H1 (cell line): Measurements from ENCODE around the gene SERPINE2. TPM values are rescaled to one million over a fixed set of nuclear protein-coding genes. Genes with fewer than 3 reads are reported as not detected.

Source experiments
- CTCF ChIA-PET: fragments of 300-600 bp; sonication (Branson Sonifier 250); formaldehyde crosslinking; loops from one replicate; lab custom pipeline; 2021; ENCODE audit not compliant: partially characterized antibody; lab: Charles Lee
- POLR2A ChIA-PET: fragments of 300-600 bp; sonication (Branson Sonifier 250); formaldehyde crosslinking; loops from one replicate; lab custom pipeline; 2021; ENCODE audit warnings: inconsistent platforms; ENCODE audit not compliant: partially characterized antibody; lab: Charles Lee
- DNase-seq, 2 experiments: peaks; one replicate each; pipeline versions ENCODE4 v3.0.0 to v3.0.0-alpha.2; 2010 to 2022; ENCODE audit warnings: low spot score in 2 of 2, low read depth in 1 of 2, mixed read lengths in 1 of 2
- FAIRE-seq: peaks from 2 replicates; lab custom pipeline; 2011; peaks lifted over from hg19 to GRCh38; lab: Jason Lieb, UNC
- H2AFZ ChIP-seq: 2 replicates; pipeline ENCODE4 v1.8.1; 2012; ENCODE audit warnings: low read length, inconsistent platforms
- H2AK5ac ChIP-seq: 2 replicates; pipeline ENCODE4 v1.6.1; 2013; ENCODE audit warnings: low read depth, low read length
- H2BK120ac ChIP-seq: replicated peaks from 2 replicates; pipeline ENCODE3; 2013; ENCODE audit warnings: low read depth, low read length, inconsistent platforms
- H2BK12ac ChIP-seq: 2 replicates; pipeline ENCODE4 v1.6.1; 2013; ENCODE audit warnings: low read depth, low read length
- H2BK15ac ChIP-seq: 2 replicates; pipeline ENCODE4 v1.6.1; 2013; ENCODE audit warnings: low read length
- H2BK20ac ChIP-seq: 2 replicates; pipeline ENCODE4 v1.6.1; 2013; ENCODE audit warnings: low read length
- H2BK5ac ChIP-seq: 2 replicates; pipeline ENCODE4 v1.6.1; 2013; ENCODE audit warnings: low read depth, low read length
- H3K14ac ChIP-seq: 2 replicates; pipeline ENCODE4 v1.6.1; 2013; ENCODE audit warnings: inconsistent platforms; ENCODE audit not compliant: insufficient read length
- H3K18ac ChIP-seq: 2 replicates; pipeline ENCODE4 v1.6.1; 2013; ENCODE audit warnings: low read length; ENCODE audit errors: extremely low read depth
- H3K23ac ChIP-seq: 2 replicates; pipeline ENCODE4 v1.6.1; 2013; ENCODE audit warnings: inconsistent platforms; ENCODE audit not compliant: insufficient read length
- H3K23me2 ChIP-seq: 2 replicates; pipeline ENCODE4 v1.6.1; 2013; ENCODE audit warnings: low read depth, low read length
- H3K27ac ChIP-seq: 2 replicates; pipeline ENCODE4 v1.6.1; 2011; ENCODE audit warnings: low read depth, low read length, inconsistent platforms
- H3K27me3 ChIP-seq, 4 experiments: replicated peaks in 1 of 4; 1 replicate in 1 of 4; 2 replicates in 3 of 4; pipeline versions ENCODE4 v1.6.1 to v1.8.1; 2011 to 2013; ENCODE audit warnings: low read length in 3 of 4, mild to moderate bottlenecking in 3 of 4, inconsistent platforms in 2 of 4, mixed read lengths in 2 of 4, moderate library complexity in 1 of 4; ENCODE audit not compliant: control insufficient read depth in 3 of 4, insufficient read depth in 3 of 4; ENCODE audit errors: extremely low read depth in 1 of 4
- H3K36me3 ChIP-seq, 4 experiments: 2 replicates each; pipeline versions ENCODE4 v1.6.1 to v1.8.1; 2011 to 2013; ENCODE audit warnings: mild to moderate bottlenecking in 4 of 4, low read length in 3 of 4, moderate library complexity in 2 of 4, control low read depth in 1 of 4, inconsistent platforms in 1 of 4; ENCODE audit not compliant: insufficient read depth in 4 of 4, control insufficient read depth in 2 of 4
- H3K4ac ChIP-seq: replicated peaks from 2 replicates; pipeline ENCODE3; 2013; ENCODE audit warnings: low read length, low read depth, mixed read lengths, inconsistent platforms; ENCODE audit not compliant: insufficient read length
- H3K4me1 ChIP-seq, 4 experiments: replicated peaks in 1 of 4; 1 replicate in 1 of 4; 2 replicates in 3 of 4; pipeline versions ENCODE4 v1.6.1 to v1.8.1; 2011 to 2013; ENCODE audit warnings: low read length in 3 of 4, inconsistent platforms in 2 of 4, mixed read lengths in 1 of 4; ENCODE audit not compliant: insufficient read depth in 4 of 4, control insufficient read depth in 3 of 4
- H3K4me2 ChIP-seq, 2 experiments: 2 replicates each; pipeline versions ENCODE4 v1.6.1 to v1.8.1; 2011 to 2013; ENCODE audit warnings: low read depth in 2 of 2, low read length in 2 of 2, control low read depth in 1 of 2, inconsistent platforms in 1 of 2, mild to moderate bottlenecking in 1 of 2; ENCODE audit not compliant: insufficient read depth in 1 of 2
- H3K4me3 ChIP-seq, 4 experiments: fragments of 200-600, 300-600 bp in 1 of 4; sonication (generic), shearing (Covaris generic), sonication (Bioruptor Twin) in 1 of 4; 2 replicates each; pipeline versions ENCODE4 v1.5.1 to v1.8.1; 2011 to 2016; ENCODE audit warnings: low read length in 4 of 4, low read depth in 3 of 4, control low read depth in 2 of 4, inconsistent platforms in 2 of 4, mild to moderate bottlenecking in 2 of 4, mixed read lengths in 1 of 4, moderate library complexity in 1 of 4; ENCODE audit not compliant: insufficient read depth in 2 of 4; ENCODE audit errors: extremely low read depth in 1 of 4
- H3K56ac ChIP-seq: replicated peaks from 2 replicates; pipeline ENCODE3; 2013; ENCODE audit warnings: low read depth, mild to moderate bottlenecking, mixed read lengths, low read length, inconsistent platforms; ENCODE audit not compliant: insufficient read length
- H3K79me1 ChIP-seq: 2 replicates; pipeline ENCODE4 v1.6.1; 2013; ENCODE audit warnings: low read depth, low read length, control low read depth
- H3K79me2 ChIP-seq, 2 experiments: 2 replicates each; pipeline versions ENCODE4 v1.6.1 to v1.8.1; 2012 to 2013; ENCODE audit warnings: low read length in 2 of 2, mild to moderate bottlenecking in 2 of 2, inconsistent platforms in 1 of 2; ENCODE audit not compliant: insufficient read depth in 2 of 2, control insufficient read depth in 1 of 2
- H3K9ac ChIP-seq, 4 experiments: replicated peaks in 1 of 4; 1 replicate in 1 of 4; 2 replicates in 3 of 4; pipeline versions ENCODE4 v1.6.1 to v1.8.1; 2011 to 2013; ENCODE audit warnings: low read depth in 3 of 4, low read length in 3 of 4, control low read depth in 2 of 4, mild to moderate bottlenecking in 2 of 4, moderate library complexity in 2 of 4, inconsistent platforms in 1 of 4; ENCODE audit errors: extremely low read depth in 1 of 4
- H3K9me3 ChIP-seq, 2 experiments: 2 replicates each; pipeline versions ENCODE4 v1.6.1 to v1.8.1; 2012 to 2013; ENCODE audit warnings: mild to moderate bottlenecking in 2 of 2, moderate library complexity in 2 of 2, control low read depth in 1 of 2, inconsistent platforms in 1 of 2, low read depth in 1 of 2, low read length in 1 of 2, mixed read lengths in 1 of 2; ENCODE audit not compliant: insufficient read depth in 2 of 2
- H4K20me1 ChIP-seq, 2 experiments: replicated peaks in 1 of 2; 2 replicates each; pipeline versions ENCODE3 to v1.8.1; 2011 to 2013; ENCODE audit warnings: inconsistent platforms in 2 of 2, low read length in 2 of 2, mild to moderate bottlenecking in 1 of 2; ENCODE audit not compliant: insufficient read depth in 2 of 2, control insufficient read depth in 1 of 2
- H4K5ac ChIP-seq: 2 replicates; pipeline ENCODE4 v1.6.1; 2013; ENCODE audit warnings: low read length, low read depth, mixed read lengths, inconsistent platforms; ENCODE audit not compliant: insufficient read length
- H4K8ac ChIP-seq: 2 replicates; pipeline ENCODE4 v1.8.0; 2013; ENCODE audit warnings: mild to moderate bottlenecking, moderate library complexity, low read length, inconsistent platforms; ENCODE audit not compliant: insufficient read depth; ENCODE audit errors: extremely low read depth
- H4K91ac ChIP-seq: replicated peaks from 2 replicates; pipeline ENCODE3; 2013; ENCODE audit warnings: low read length, mixed read lengths, inconsistent platforms; ENCODE audit not compliant: insufficient read length
- EGR1 ChIP-seq: IDR thresholded peaks from 2 replicates; pipeline ENCODE4 v1.6.1; 2011; ENCODE audit warnings: low read depth, low read length, borderline replicate concordance
- EP300 ChIP-seq, 2 experiments: IDR thresholded peaks; 1 replicate in 1 of 2; 2 replicates in 1 of 2; pipeline ENCODE4 v1.6.1; 2011 to 2012; ENCODE audit warnings: low read depth in 2 of 2, low read length in 2 of 2, mild to moderate bottlenecking in 2 of 2, borderline replicate concordance in 1 of 2, inconsistent platforms in 1 of 2, moderate library complexity in 1 of 2
- EZH2 ChIP-seq: fragments of 200-600 bp; sonication (generic); IDR thresholded peaks from 2 replicates; pipeline ENCODE4 v1.7.1; 2012; ENCODE audit warnings: low read depth, mild to moderate bottlenecking, moderate library complexity, low read length, inconsistent platforms; ENCODE audit not compliant: severe bottlenecking
- FOSL1 ChIP-seq: IDR thresholded peaks from 2 replicates; pipeline ENCODE4 v1.6.1; 2011; ENCODE audit warnings: mild to moderate bottlenecking, low read depth, low read length, moderate library complexity; ENCODE audit not compliant: insufficient read depth
- GTF2F1 ChIP-seq: IDR thresholded peaks from 2 replicates; pipeline ENCODE4 v1.6.1; 2012; ENCODE audit warnings: low read depth, low read length, improper control_type of control experiment, borderline replicate concordance
- HDAC6 ChIP-seq: IDR thresholded peaks from one replicate; pipeline ENCODE4 v1.7.1; 2012; ENCODE audit warnings: low read depth, mild to moderate bottlenecking, inconsistent platforms, low read length, moderate library complexity
- POLR2A ChIP-seq, 2 experiments: IDR thresholded peaks; 1 replicate in 1 of 2; 2 replicates in 1 of 2; pipeline ENCODE4 v1.6.1; 2011; ENCODE audit warnings: low read depth in 2 of 2, low read length in 2 of 2, mild to moderate bottlenecking in 2 of 2; ENCODE audit errors: control extremely low read depth in 1 of 2
- POU5F1 ChIP-seq: IDR thresholded peaks from 2 replicates; pipeline ENCODE4 v1.6.1; 2011; ENCODE audit warnings: low read depth, mild to moderate bottlenecking, low read length, moderate library complexity
- RBBP5 ChIP-seq: IDR thresholded peaks from 2 replicates; pipeline ENCODE4 v1.7.1; 2012; ENCODE audit warnings: low read depth, mild to moderate bottlenecking, inconsistent platforms, low read length, moderate library complexity, borderline replicate concordance
- RXRA ChIP-seq: IDR thresholded peaks from 2 replicates; pipeline ENCODE4 v1.6.1; 2011; ENCODE audit warnings: low read depth, mild to moderate bottlenecking, low read length, moderate library complexity; ENCODE audit not compliant: insufficient read depth
- SIN3A ChIP-seq, 2 experiments: IDR thresholded peaks in 1 of 2; conservative IDR thresholded peaks in 1 of 2; 2 replicates each; pipeline ENCODE4 v1.6.1; 2011 to 2012; ENCODE audit warnings: low read length in 2 of 2, improper control_type of control experiment in 1 of 2, low read depth in 1 of 2, mild to moderate bottlenecking in 1 of 2
- SIX5 ChIP-seq: IDR thresholded peaks from 2 replicates; pipeline ENCODE4 v1.6.1; 2011; ENCODE audit warnings: mild to moderate bottlenecking, low read depth, low read length
- SP4 ChIP-seq: IDR thresholded peaks from 2 replicates; pipeline ENCODE4 v1.6.1; 2012; ENCODE audit warnings: low read length, inconsistent platforms
- WGBS, 2 experiments: shearing (Covaris generic) in 1 of 2; methylation state at CpG; one replicate each; pipeline versions ENCODE4 v1.1.6 to v1.1.7; 2013 to 2015; ENCODE audit warnings: low lambda C conversion rate in 2 of 2, mixed read lengths in 2 of 2, inconsistent platforms in 1 of 2, low coverage in 1 of 2, missing lambda C conversion rate in 1 of 2; ENCODE audit not compliant: insufficient replicate concordance in 2 of 2, insufficient coverage in 1 of 2, insufficient read length in 1 of 2; ENCODE audit errors: extremely low coverage in 1 of 2, missing lambda C conversion rate in 1 of 2; 5-methylcytosine and 5-hydroxymethylcytosine counted together
- polyA plus RNA-seq, 7 experiments: library from polyadenylated mRNA; depleted of rRNA in 3 of 7; stranded (reverse) in 5 of 7; unstranded in 2 of 7; fragments of >200 nt in 5 of 7; fragments of 200-250 nt in 2 of 7; gene quantifications; 1 replicate in 5 of 7; 2 replicates in 1 of 7; 4 replicates in 1 of 7; pipeline versions ENCODE4 v1.2.1 to v1.2.3, GENCODE V29; 2011 to 2013; ENCODE audit warnings: missing spikeins in 2 of 7, mixed read lengths in 2 of 7
- total RNA-seq: library from RNA; stranded (reverse); fragmentation: NEBNext Ultra II Directional; extraction: Animal tissue kit (Norgen Biotek cat#: 25700); gene quantifications from 2 replicates; pipeline ENCODE4 v1.2.1, GENCODE V29; 2021

SERPINE2 gene
- total and polyA plus RNA-seq, 2 of the 8 experiments (the other 6 are each of a cell fraction or from before 2014, with no cell fraction given) = 26.2 to 76.0 TPM

GRCh38 chr2:224060783-224061482 is 21.8 kb upstream of the SERPINE2 start:
- H4K91ac ChIP-seq = no peak overlapping the region

More at GRCh38 chr2:224060783-224061482, 21.8 kb upstream of the SERPINE2 start:
- H3K36me3 ChIP-seq = no peaks in the 10 kb centered on the region
- no peak overlapping the region for H3K23ac ChIP-seq
- H3K4ac ChIP-seq = no peak overlapping the region
- no peaks in the 10 kb centered on the region for H3K4me1 ChIP-seq
- no peak for FAIRE-seq
- H2BK12ac ChIP-seq = no peak overlapping the region
- no peaks in the 10 kb centered on the region for H4K20me1 ChIP-seq
- no peaks in the 10 kb centered on the region for H3K79me1 ChIP-seq
- H3K23me2 ChIP-seq = no peaks in the 10 kb centered on the region; the same call in 1 of the 2 replicates
- H3K4me2 ChIP-seq = no peak overlapping the region
- no peaks in the 10 kb centered on the region for H3K79me2 ChIP-seq
- no peak overlapping the region for H3K14ac ChIP-seq
- H3K56ac ChIP-seq = no peak overlapping the region
- CTCF ChIA-PET = interaction anchor here (1.0 to 10.1 kb wide), 5 partner anchors 12 to 91 kb away, joined by 3 to 148 read pairs (median 26); no protein-coding TSS in a partner anchor
- no peak for TF ChIP-seq EZH2
- no peak for TF ChIP-seq GTF2F1
- TF ChIP-seq EGR1 = no peak
- no peak for TF ChIP-seq RBBP5
- no peak for TF ChIP-seq POU5F1
- no peak for TF ChIP-seq RXRA
- no peak for TF ChIP-seq SIN3A (conservative IDR thresholded peaks at IDR 0.05 in 1 of 2, IDR thresholded peaks at IDR 0.05 in 1 of 2; ENCODE audit: low read depth in 1 of 2, low read length in 2 of 2)
- TF ChIP-seq HDAC6 = no peak
- no peak for TF ChIP-seq EP300 (IDR thresholded peaks at IDR 0.05; ENCODE audit: borderline replicate concordance in 1 of 2, low read depth in 2 of 2, low read length in 2 of 2)
- TF ChIP-seq POLR2A (IDR thresholded peaks at IDR 0.05; ENCODE audit: control extremely low read depth in 1 of 2, low read depth in 2 of 2, low read length in 2 of 2) = no peak
- no peak for TF ChIP-seq FOSL1
- no peak for TF ChIP-seq SIX5
- no peak for TF ChIP-seq SP4
- POLR2A ChIA-PET = no interaction called here
- H2BK15ac ChIP-seq = no peak overlapping the region
- no peak overlapping the region for H2AK5ac ChIP-seq
- H4K8ac ChIP-seq = no peak overlapping the region
- 85% methylated on average over 2 of the region's 2 CpGs; no CpG with 5 or more reads in 1 of the 2 experiments for WGBS, 2 experiments
- no peak overlapping the region for H2BK120ac ChIP-seq
- H3K27me3 ChIP-seq = no peaks in the 10 kb centered on the region
- no peak overlapping the region for H3K9ac ChIP-seq
- no peak overlapping the region for H3K27ac ChIP-seq
- DNase-seq = no peak
- no peak overlapping the region for H3K18ac ChIP-seq
- no peak overlapping the region for H2BK5ac ChIP-seq
- H2AFZ ChIP-seq = no peak overlapping the region
- no peak overlapping the region for H3K4me3 ChIP-seq
- no peak overlapping the region for H2BK20ac ChIP-seq
- H4K5ac ChIP-seq = no peak overlapping the region
- no peaks in the 10 kb centered on the region for H3K9me3 ChIP-seq
